Endothelial cell of umbilical vein (primary cell): ENCODE measurements around the gene CATSPERD. TPM values are rescaled to one million over a fixed set of nuclear protein-coding genes. Genes with fewer than 3 reads are reported as not detected.

Experiments used
- Bru-seq: library from RNA; stranded (reverse); fragments of 400-500 nt; gene quantifications from one replicate; lab custom pipeline; 2021; lab: Mats Ljungman, UMichigan
- BruChase-seq, 2 experiments: library from RNA; stranded (reverse); fragments of 400-500 nt; gene quantifications; one replicate each; lab custom pipeline; 2021; lab: Mats Ljungman, UMichigan
- BruUV-seq: library from RNA; stranded (reverse); fragments of 400-500 nt; replicated peaks from 2 replicates; lab custom pipeline; 2021; lab: Mats Ljungman, UMichigan
- CTCF ChIA-PET: fragments of 300-600, 350-600 bp; sonication (Branson Sonifier 250); formaldehyde crosslinking; loops from one replicate; lab custom pipeline; 2021; ENCODE audit warnings: antibody characterized with exemption, inconsistent platforms; lab: Charles Lee
- POLR2A ChIA-PET: fragments of 300-600, 350-600 bp; sonication (Branson Sonifier 250); formaldehyde crosslinking; loops from one replicate; lab custom pipeline; 2021; ENCODE audit warnings: antibody characterized with exemption, inconsistent platforms; lab: Charles Lee
- DNase-seq: peaks from one replicate; pipeline ENCODE4 v3.0.0-alpha.2; 2011; ENCODE audit warnings: low read depth, low spot score
- FAIRE-seq: peaks from 2 replicates; lab custom pipeline; 2011; peaks lifted over from hg19 to GRCh38; lab: Jason Lieb, UNC
- H2AFZ ChIP-seq: 2 replicates; pipeline ENCODE4 v1.6.0; 2012; ENCODE audit warnings: low read depth, low read length, control low read depth, inconsistent platforms
- H3K27ac ChIP-seq: 2 replicates; pipeline ENCODE4 v1.5.1; 2011; ENCODE audit warnings: low read depth, mild to moderate bottlenecking, control low read depth, low read length, moderate library complexity; ENCODE audit not compliant: insufficient read depth
- H3K27me3 ChIP-seq, 2 experiments: 2 replicates each; pipeline versions ENCODE4 v1.6.0 to v1.6.1; 2011; ENCODE audit warnings: low read length in 2 of 2, mixed read lengths in 1 of 2; ENCODE audit not compliant: control insufficient read depth in 2 of 2, insufficient read depth in 2 of 2
- H3K36me3 ChIP-seq, 2 experiments: 2 replicates in 1 of 2; 3 replicates in 1 of 2; pipeline ENCODE4 v1.5.1; 2011; ENCODE audit warnings: low read length in 2 of 2, mild to moderate bottlenecking in 1 of 2, moderate library complexity in 1 of 2; ENCODE audit not compliant: control insufficient read depth in 2 of 2, insufficient read depth in 2 of 2; ENCODE audit errors: extremely low read depth in 1 of 2
- H3K4me1 ChIP-seq: 3 replicates; pipeline ENCODE4 v1.5.1; 2011; ENCODE audit warnings: mild to moderate bottlenecking, low read length; ENCODE audit not compliant: control insufficient read depth, insufficient read depth; ENCODE audit errors: extremely low read depth
- H3K4me2 ChIP-seq: 2 replicates; pipeline ENCODE4 v1.6.1; 2011; ENCODE audit warnings: low read length, control low read depth, mixed read lengths; ENCODE audit not compliant: insufficient read depth
- H3K4me3 ChIP-seq, 3 experiments: fragments of 200-600 bp in 1 of 3; sonication (generic), shearing (Covaris generic) in 1 of 3; replicated peaks in 1 of 3; 2 replicates each; pipeline ENCODE4 v1.5.1; 2011 to 2016; ENCODE audit warnings: control low read depth in 3 of 3, low read length in 3 of 3, mild to moderate bottlenecking in 2 of 3, inconsistent platforms in 1 of 3, low read depth in 1 of 3, moderate library complexity in 1 of 3; ENCODE audit not compliant: insufficient read depth in 1 of 3
- H3K79me2 ChIP-seq: 2 replicates; pipeline ENCODE4 v1.6.0; 2012; ENCODE audit warnings: low read length, inconsistent platforms; ENCODE audit not compliant: control insufficient read depth, insufficient read depth
- H3K9ac ChIP-seq: replicated peaks from 2 replicates; pipeline ENCODE3; 2011; ENCODE audit warnings: low read length, control low read depth; ENCODE audit not compliant: insufficient read depth; ENCODE audit errors: extremely low read depth
- H3K9me1 ChIP-seq: replicated peaks from 3 replicates; pipeline ENCODE4 v1.6.0; 2011; ENCODE audit warnings: mild to moderate bottlenecking, low read length; ENCODE audit not compliant: control insufficient read depth, insufficient read depth; ENCODE audit errors: extremely low read depth
- H3K9me3 ChIP-seq: replicated peaks from 2 replicates; pipeline ENCODE4 v1.5.1; 2012; ENCODE audit warnings: low read length, inconsistent platforms; ENCODE audit not compliant: control insufficient read depth, insufficient read depth
- H4K20me1 ChIP-seq: replicated peaks from 2 replicates; pipeline ENCODE3; 2011; ENCODE audit warnings: mild to moderate bottlenecking, low read length; ENCODE audit not compliant: control insufficient read depth, insufficient read depth; ENCODE audit errors: extremely low read depth
- CTCF ChIP-seq, 2 donors: IDR thresholded peaks; 1 replicate in 1 of 2; 2 replicates in 1 of 2; pipeline ENCODE4 v1.5.1; 2011; ENCODE audit warnings: low read length in 2 of 2, mild to moderate bottlenecking in 2 of 2, moderate library complexity in 2 of 2, control low read depth in 1 of 2, inconsistent platforms in 1 of 2, low read depth in 1 of 2; ENCODE audit not compliant: insufficient read depth in 1 of 2; ENCODE audit errors: extremely low read depth in 1 of 2
- GATA2 ChIP-seq: IDR thresholded peaks from 2 replicates; pipeline ENCODE4 v1.7.0; 2011; ENCODE audit warnings: low read depth, mild to moderate bottlenecking, moderate library complexity, mixed read lengths, low read length; ENCODE audit not compliant: insufficient read length, insufficient read depth
- JUN ChIP-seq: IDR thresholded peaks from 2 replicates; pipeline ENCODE4 v1.6.1; 2011; ENCODE audit warnings: borderline replicate concordance, low read depth; ENCODE audit not compliant: insufficient read length, insufficient read depth
- MAX ChIP-seq: IDR thresholded peaks from 2 replicates; pipeline ENCODE4 v1.6.1; 2011; ENCODE audit not compliant: insufficient read depth, insufficient read length
- MYC ChIP-seq: IDR thresholded peaks from one replicate; pipeline ENCODE4 v1.6.1; 2011; ENCODE audit warnings: mild to moderate bottlenecking, low read depth, low read length
- POLR2A ChIP-seq: IDR thresholded peaks from 2 replicates; pipeline ENCODE4 v1.6.1; 2012; ENCODE audit warnings: low read depth, mild to moderate bottlenecking, control low read depth, low read length
- POLR2AphosphoS5 ChIP-seq: IDR thresholded peaks from 2 replicates; pipeline ENCODE4 v1.6.1; 2012; ENCODE audit warnings: low read depth, mild to moderate bottlenecking, control low read depth, low read length, moderate library complexity; ENCODE audit not compliant: insufficient read depth
- dilution Hi-C: fragments of 300-500 bp; cut with MboI; formaldehyde crosslinking; loops from one replicate; pipeline ENCODE4 v1.15.0; 2019; ENCODE audit warnings: low sequenced_read_pairs; ENCODE audit not compliant: extremely low pct_ligation_motif_present
- intact Hi-C: fragments of 100-400 bp; cut with micrococcal nuclease; formaldehyde crosslinking; loops from one replicate; pipeline ENCODE4 v1.10.0; 2022
- long read RNA-seq: library from polyadenylated mRNA; stranded (forward); transcript quantifications from one replicate; pipeline ENCODE4 v2.0.0, GENCODE V29; 2021
- polyA minus RNA-seq, 3 experiments: library from RNA; depleted of rRNA, polyadenylated mRNA; stranded (reverse); fragments of >200 nt; gene quantifications; 1 replicate in 1 of 3; 2 replicates in 2 of 3; pipeline ENCODE4 v1.2.3, GENCODE V29; 2011
- polyA plus RNA-seq, 4 experiments: library from polyadenylated mRNA; depleted of rRNA in 3 of 4; stranded (reverse) in 3 of 4; unstranded in 1 of 4; fragments of >200 nt; gene quantifications; 2 replicates each; pipeline versions ENCODE4 v1.2.1 to v1.2.3, GENCODE V29; 2011 to 2012; ENCODE audit warnings: missing spikeins in 1 of 4
- total RNA-seq: library from RNA; stranded (reverse); gene quantifications from 2 replicates; pipeline ENCODE4 v1.2.3, GENCODE V29; 2021

Gene CATSPERD
- total RNA-seq (not detected in 2 replicates), polyA plus RNA-seq (not detected in 2 replicates), polyA minus RNA-seq (not detected in 2 replicates), Bru-seq, nascent RNA (percentile 5 among the genes with signal in this experiment), BruChase-seq, experiment 1, labeled RNA remaining after a 6-hour chase (percentile 5 among the genes with signal in this experiment), BruChase-seq, experiment 2, labeled RNA remaining after a 2-hour chase (percentile 6 among the genes with signal in this experiment)
- not detected in 2 replicates for polyA plus RNA-seq (2011; cell fraction: cytosol; rRNA removed)
- not detected in 2 replicates for polyA plus RNA-seq (2011; cell fraction: nucleus; rRNA removed)
- polyA plus RNA-seq (2012): not detected in 2 replicates
- polyA minus RNA-seq (2011; cell fraction: cytosol; rRNA and poly(A)+ RNA removed): not detected
- not detected in 2 replicates for polyA minus RNA-seq (2011; cell fraction: nucleus; rRNA and poly(A)+ RNA removed)
- long read RNA-seq, partial matches to known transcripts: 0 of 1 reads
- long read RNA-seq, other reads (novel, unspliced or antisense): 1 of 1 reads

DNA sequence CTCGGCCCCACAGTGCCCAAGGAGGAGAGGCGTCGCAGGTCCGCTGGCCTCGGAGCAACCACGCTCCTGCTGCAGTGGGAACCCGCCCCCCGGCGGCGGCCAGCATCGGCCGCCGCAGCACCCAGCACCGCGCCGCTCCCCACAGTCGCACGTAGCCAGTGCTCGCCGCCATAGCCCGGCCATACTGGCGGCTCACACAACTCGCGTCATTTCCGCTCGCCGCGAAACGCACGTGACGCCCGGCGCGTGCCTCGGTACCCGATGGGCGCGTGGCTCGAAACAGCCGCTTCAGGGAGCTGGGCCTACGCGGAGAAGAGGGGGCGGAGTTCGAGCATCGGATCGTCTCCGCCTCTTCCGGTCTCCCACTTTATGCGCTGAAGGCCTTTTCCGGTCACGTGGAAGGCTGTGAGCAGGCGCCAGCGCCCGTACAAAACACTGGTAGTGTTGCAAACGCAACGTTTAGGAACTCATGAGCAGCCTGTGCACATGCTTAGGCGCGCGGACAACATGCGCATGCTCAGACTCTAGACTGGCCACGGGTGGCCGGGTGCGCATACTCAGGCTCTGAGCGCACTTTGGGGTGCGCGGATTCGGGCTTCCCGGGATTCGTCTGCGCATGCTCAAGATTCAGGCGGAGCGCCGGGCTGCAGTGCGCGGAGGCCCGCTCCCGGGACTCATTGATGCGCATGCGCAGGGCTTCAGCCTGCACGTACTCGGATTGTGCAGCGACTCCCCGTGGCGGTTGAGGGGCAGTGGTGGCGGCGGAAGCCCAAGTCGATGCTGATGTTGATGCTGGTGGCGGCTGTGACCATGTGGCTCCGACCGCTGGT, at the start of gene CATSPERD, which contains the start of gene LONP1:
Gene CATSPERD, plus strand, starts transcription at position 677 of the 830 bp plus-strand sequence. Its CDS starts 101 bp downstream, at position 778.
Gene LONP1, minus strand, starts transcription at position 186 of the 830 bp plus-strand sequence. Its CDS starts 14 bp downstream, at position 172.
- H3K27ac ChIP-seq: peak within 1 kb of the TSS; percentile 85

More for the DNA sequence above, at the start of gene CATSPERD, which contains the start of gene LONP1:
- H3K9me1 ChIP-seq: no peaks in the 10 kb centered on the region
- peak; percentile 95 for TF ChIP-seq MYC
- peak; percentile 75 for TF ChIP-seq POLR2A
- TF ChIP-seq POLR2AphosphoS5: peak; percentile 90
- peak; percentile 99 for TF ChIP-seq MAX
- no peak for TF ChIP-seq JUN
- TF ChIP-seq GATA2: no peak
- peak; percentile 92 to 98 for TF ChIP-seq CTCF (IDR thresholded peaks at IDR 0.05; ENCODE audit: extremely low read depth in 1 of 2, insufficient read depth in 1 of 2, low read depth in 1 of 2, low read length in 2 of 2)
- H3K4me1 ChIP-seq: peaks cover 15% of the 10 kb centered on the region
- no peaks in the 10 kb centered on the region for H3K9me3 ChIP-seq
- ChIA-PET CTCF (interaction anchor here (0.6 to 2.1 kb wide), 11 partner anchors 9 to 1580 kb away, joined by 3 to 11 read pairs (median 4); partner anchors contain the start of genes NDUFA11, RPL36, SAFB and SAFB2), POLR2A (interaction anchor here (0.6 to 1.1 kb wide), 7 partner anchors 11 to 142 kb away, joined by 3 to 4 read pairs (median 4); partner anchors contain the start of genes DUS3L and RPL36)
- H3K4me2 ChIP-seq: peak within 1 kb of the TSS; percentile 91
- H3K4me3 ChIP-seq: peak within 1 kb of the TSS; percentile 52 to 79 (median 75)
- BruUV-seq: no TSS peak
- peak; percentile 99 for DNase-seq
- no peaks in the 10 kb centered on the region for H4K20me1 ChIP-seq
- peak within 1 kb of the TSS; percentile 97 for H2AFZ ChIP-seq
- intact Hi-C loops: loop anchor here (1.0 kb wide), 4 partner anchors 30 to 184 kb away; partner anchors contain the start of genes RPL36, SAFB and VMAC
- dilution Hi-C loops: no loop called here
- no peaks in the 10 kb centered on the region for H3K36me3 ChIP-seq
- FAIRE-seq: peak; percentile 100
- peaks cover 41% of the 10 kb centered on the region for H3K79me2 ChIP-seq
- H3K9ac ChIP-seq: peak within 1 kb of the TSS; percentile 81
- H3K27me3 ChIP-seq: no peaks in the 10 kb centered on the region
